ENCODE data around the gene ELOF1.

ELOF1 gene

GRCh38 chr19:11535792-11536595 lies 23.0 kb downstream of the ELOF1 start (continued):
- TF ChIP-seq ZNF184 (tag by site-specific recombination; IDR thresholded peaks at IDR 0.05) (peak; percentile 82; the same call in 1 of the 2 replicates), SALL2 (tag by site-specific recombination; IDR thresholded peaks at IDR 0.05; ENCODE audit: borderline replicate concordance) (no peak), ZNF37A (tag by site-specific recombination; IDR thresholded peaks at IDR 0.05) (no peak), GFI1B (tag by site-specific recombination; IDR thresholded peaks at IDR 0.05) (no peak), ZNF423 (tag by site-specific recombination; IDR thresholded peaks at IDR 0.05) (no peak), ZNF473 (tag by site-specific recombination; IDR thresholded peaks at IDR 0.05) (no peak), HOXC10 (CRISPR knock-in tag; IDR thresholded peaks at IDR 0.05) (no peak), PRDM1 (tag by site-specific recombination; IDR thresholded peaks at IDR 0.05) (no peak), ZBTB17 (tag by site-specific recombination; IDR thresholded peaks at IDR 0.05) (0 out of 2 replicates have a peak, but pooled peaks have one; percentile 28), ZNF658 (tag by site-specific recombination; IDR thresholded peaks at IDR 0.05) (no peak), ZNF626 (tag by site-specific recombination; IDR thresholded peaks at IDR 0.05) (no peak; the same call in 1 of the 2 replicates), ZFP69B (tag by site-specific recombination; IDR thresholded peaks at IDR 0.05) (no peak), ZNF654 (tag by site-specific recombination; IDR thresholded peaks at IDR 0.05; ENCODE audit: low read depth) (peak; percentile 7; the same call in 1 of the 2 replicates), ZEB2 (tag by site-specific recombination; IDR thresholded peaks at IDR 0.05) (peak; percentile 41; the same call in 1 of the 2 replicates), ZNF792 (tag by site-specific recombination; IDR thresholded peaks at IDR 0.05) (no peak; the same call in 1 of the 2 replicates), ZNF354C (tag by site-specific recombination; IDR thresholded peaks at IDR 0.05; ENCODE audit: borderline replicate concordance, low read depth) (no peak), ZSCAN16 (tag by site-specific recombination; IDR thresholded peaks at IDR 0.05) (no peak), BCL11B (tag by site-specific recombination; IDR thresholded peaks at IDR 0.05; ENCODE audit: low read depth) (no peak), ZBTB21 (tag by site-specific recombination; IDR thresholded peaks at IDR 0.05) (peak; percentile 73), ZNF76 (tag by site-specific recombination; IDR thresholded peaks at IDR 0.05; ENCODE audit: borderline replicate concordance, low read depth) (no peak; the same call in 1 of the 2 replicates), ZNF768 (tag by site-specific recombination; IDR thresholded peaks at IDR 0.05) (peak; percentile 99; the same call in 1 of the 2 replicates), ZNF704 (tag by site-specific recombination; IDR thresholded peaks at IDR 0.05) (no peak), YY1 (tag by site-specific recombination; IDR thresholded peaks at IDR 0.05) (peak; percentile 12; the same call in 1 of the 2 replicates), ZBTB6 (tag by site-specific recombination; IDR thresholded peaks at IDR 0.05) (peak; percentile 12; the same call in 1 of the 2 replicates), ZNF544 (tag by site-specific recombination; IDR thresholded peaks at IDR 0.05) (no peak), EGR2 (tag by site-specific recombination; IDR thresholded peaks at IDR 0.05; ENCODE audit: low read depth) (peak; percentile 44; the same call in 1 of the 2 replicates), ZNF311 (tag by site-specific recombination; IDR thresholded peaks at IDR 0.05; ENCODE audit: borderline replicate concordance) (no peak), ZNF48 (tag by site-specific recombination; IDR thresholded peaks at IDR 0.05) (no peak), ZNF791 (tag by site-specific recombination; IDR thresholded peaks at IDR 0.05) (no peak), ZNF114 (tag by site-specific recombination; IDR thresholded peaks at IDR 0.05) (no peak), MZF1 (tag by site-specific recombination; IDR thresholded peaks at IDR 0.05; ENCODE audit: borderline replicate concordance) (no peak; the same call in 1 of the 2 replicates), ZNF10 (tag by site-specific recombination; IDR thresholded peaks at IDR 0.05) (no peak), ZNF596 (tag by site-specific recombination; IDR thresholded peaks at IDR 0.05) (no peak), HOXD13 (CRISPR knock-in tag; IDR thresholded peaks at IDR 0.05; ENCODE audit: borderline replicate concordance) (no peak), MYNN (tag by site-specific recombination; IDR thresholded peaks at IDR 0.05; ENCODE audit: borderline replicate concordance) (no peak)
